NCI-H460 (cell line): ENCODE measurements around the gene FIP1L1. TPM values are rescaled to one million over a fixed set of nuclear protein-coding genes. Genes with fewer than 3 reads are reported as not detected.
"Not testable (repeated sequence)": the region's sequence is repeated elsewhere in the genome, so short reads cannot be mapped to it uniquely, and the experiment has no call there.

Experiments used
- DNase-seq: peaks from one replicate; pipeline ENCODE4 v3.0.0-alpha.2; 2016; ENCODE audit warnings: low read depth; ENCODE audit errors: extremely low read depth
- total RNA-seq: library from RNA; depleted of rRNA; stranded (reverse); fragments of >200 nt; shearing (Covaris generic); gene quantifications from 2 replicates; pipeline ENCODE4 v1.2.3, GENCODE V29; 2014

FIP1L1 gene
- total RNA-seq, 1 experiment from 2014 or later, result 57.1 TPM

DNA sequence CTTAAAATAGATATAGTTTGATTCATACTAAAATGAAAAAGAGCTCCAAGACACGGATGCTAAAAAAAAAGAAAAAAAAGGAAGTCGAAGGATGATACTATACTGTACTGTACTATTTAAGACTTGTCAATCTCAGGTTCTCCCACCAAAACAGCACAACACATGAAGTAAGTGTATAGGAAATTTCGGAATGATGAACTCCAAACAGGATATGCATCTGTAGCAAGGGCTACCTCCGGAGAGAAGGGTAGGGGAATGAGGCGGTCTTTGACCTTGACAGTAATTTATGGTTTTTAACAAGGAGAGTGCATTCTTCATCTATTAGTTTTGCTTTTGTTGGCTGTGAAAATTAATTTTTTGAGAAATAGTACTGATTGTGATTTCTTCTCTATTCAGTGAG is 541 bp upstream of the FIP1L1 start:
- no peak for DNase-seq

DNA sequence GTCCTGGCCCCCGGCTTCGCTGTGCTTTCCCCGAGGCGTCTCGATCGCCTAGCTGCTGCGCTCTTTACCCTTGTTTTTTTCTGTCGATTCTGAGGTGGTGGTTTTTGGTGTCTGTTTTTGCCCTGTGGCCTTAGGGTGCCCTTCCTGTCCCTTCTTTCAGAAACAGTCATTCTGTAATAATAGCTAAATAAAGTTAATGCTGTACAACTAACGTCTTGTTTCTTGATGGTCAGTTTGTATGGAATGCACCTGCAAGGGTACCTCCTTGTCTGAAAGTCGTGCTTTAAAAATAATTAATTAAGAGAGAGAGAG is 686 bp downstream of the FIP1L1 start:
- DNase-seq, result no peak

DNA sequence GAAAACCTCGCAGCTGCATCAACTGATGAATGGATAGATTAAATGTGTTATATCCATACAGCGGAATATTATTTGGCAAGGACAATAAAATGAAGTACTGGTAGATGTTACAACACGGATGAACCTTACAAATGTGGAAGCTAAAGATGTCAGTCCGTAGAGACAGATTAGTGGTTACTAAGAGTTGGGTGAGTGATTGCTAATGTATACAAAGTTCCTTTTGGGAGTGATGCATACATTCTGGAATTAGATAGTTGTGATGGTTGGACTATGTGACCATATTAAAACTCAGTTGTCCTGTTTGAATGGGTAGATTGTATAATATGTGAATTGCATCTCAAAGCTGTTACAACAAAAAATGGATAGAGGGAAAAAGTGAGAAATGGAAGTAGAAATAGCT is 2.8 kb downstream of the FIP1L1 start:
- no peak for DNase-seq

DNA sequence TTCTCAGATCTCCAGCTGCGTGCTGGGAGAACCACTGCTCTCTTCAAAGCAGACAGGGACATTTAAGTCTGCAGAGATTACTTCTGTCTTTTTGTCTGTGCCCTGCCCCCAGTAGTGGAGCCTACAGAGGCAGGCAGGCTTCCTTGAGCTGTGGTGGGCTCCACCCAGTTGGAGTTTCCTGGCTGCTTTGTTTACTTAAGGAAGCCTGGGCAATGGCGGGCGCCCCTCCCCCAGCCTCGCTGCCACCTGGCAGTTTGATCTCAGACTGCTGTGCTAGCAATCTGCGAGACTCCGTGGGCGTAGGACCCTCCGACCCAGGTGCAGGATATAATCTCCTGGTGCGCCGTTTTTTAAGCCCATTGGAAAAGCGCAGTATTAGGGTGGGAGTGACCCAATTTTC is 32.0 kb downstream of the FIP1L1 start:
- DNase-seq, result not testable (repeated sequence)

DNA sequence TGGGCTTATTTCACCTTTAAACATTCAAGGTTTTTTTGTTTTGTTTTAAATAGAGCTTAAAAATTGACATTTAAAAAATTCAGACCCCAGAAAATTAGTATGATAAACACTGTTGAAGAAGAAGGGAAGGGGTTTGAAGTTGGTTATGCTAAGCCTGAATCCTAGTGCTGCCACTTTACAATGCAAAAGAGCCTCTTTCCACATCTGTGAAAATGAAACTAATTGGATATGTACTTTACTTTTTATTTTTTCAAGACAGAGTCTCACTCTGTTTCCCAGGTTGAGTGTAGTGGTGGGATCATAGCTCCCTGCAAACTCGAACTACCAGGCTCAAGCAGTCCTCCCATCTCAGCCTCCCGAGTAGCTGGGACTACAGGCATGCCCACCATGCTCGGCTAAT is 41.8 kb downstream of the FIP1L1 start:
- no peak for DNase-seq

DNA sequence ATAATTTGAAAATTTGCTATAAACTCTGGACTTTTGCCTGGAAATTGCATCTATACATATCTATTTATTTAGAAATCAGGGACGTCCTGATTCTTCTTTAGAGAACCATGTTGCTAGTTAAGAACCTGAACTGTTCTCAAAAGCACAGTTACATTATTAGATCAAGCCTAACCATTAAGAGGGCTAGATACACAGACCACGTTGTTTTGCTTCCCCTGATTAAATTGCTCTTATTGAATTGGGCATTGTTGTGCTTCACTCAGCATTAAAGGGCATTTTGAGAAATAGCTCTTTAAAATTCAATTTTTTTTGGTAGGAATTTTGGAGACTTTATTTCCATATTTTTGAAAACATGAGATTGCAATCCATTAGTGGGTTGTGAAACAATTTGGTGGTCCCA is 44.4 kb downstream of the FIP1L1 start:
- no peak for DNase-seq

DNA sequence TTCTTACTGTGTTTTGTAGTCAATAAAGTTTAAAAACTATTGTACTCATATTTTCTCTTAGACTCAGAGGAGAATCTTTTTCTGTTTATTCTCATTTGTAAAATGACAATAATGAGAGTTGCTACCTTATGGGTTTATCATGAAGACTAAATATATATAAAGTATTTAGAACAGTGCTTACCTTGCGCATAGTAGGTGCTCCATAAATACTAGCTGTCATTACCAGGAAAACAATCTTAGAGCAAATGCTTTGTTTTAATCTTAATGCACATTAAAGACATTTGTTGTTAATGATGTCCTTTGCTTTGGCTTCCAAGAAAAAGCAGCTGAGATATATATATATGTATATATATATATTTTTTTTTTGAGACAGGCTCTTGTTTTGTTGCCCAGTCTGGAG is 44.9 kb downstream of the FIP1L1 start:
- DNase-seq, result no peak

DNA sequence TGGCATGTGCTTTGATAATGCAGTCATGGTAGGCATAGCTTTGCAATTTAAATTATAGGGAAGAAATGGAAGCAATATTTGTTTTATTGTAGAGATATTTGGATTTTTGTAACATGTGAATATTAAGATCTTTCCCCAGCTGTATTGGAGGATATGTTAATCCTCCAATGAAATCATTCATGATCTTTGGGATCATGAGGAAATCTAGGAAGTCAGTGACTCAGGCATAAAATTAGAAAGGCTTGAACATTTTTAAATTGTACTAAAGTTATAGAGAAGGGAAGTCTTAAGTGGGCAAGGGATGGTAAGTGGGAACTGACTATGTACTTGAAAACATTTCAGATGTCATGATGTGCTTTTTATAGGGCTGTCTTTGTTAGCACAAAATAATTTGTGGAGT is 46.8 kb downstream of the FIP1L1 start:
- no peak for DNase-seq

DNA sequence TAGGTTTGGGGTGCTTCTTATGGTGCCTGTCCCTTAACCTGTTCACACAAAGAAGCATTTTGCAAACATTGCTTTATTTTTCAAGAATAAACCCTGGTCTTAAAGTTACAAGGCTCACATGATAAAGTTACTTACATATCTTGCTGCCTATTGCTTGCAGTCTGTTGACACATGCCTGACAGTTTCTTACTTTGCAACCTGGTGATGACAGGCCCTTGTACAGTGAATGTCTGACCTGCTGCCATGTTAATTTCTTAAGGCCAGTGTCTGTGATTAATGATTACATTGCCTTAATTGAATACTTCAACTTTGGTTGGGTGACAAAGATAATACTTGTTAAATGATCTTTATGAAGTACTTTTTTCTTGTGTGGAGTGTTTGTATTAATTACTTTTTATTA is 49.9 kb downstream of the FIP1L1 start:
- no peak for DNase-seq

DNA sequence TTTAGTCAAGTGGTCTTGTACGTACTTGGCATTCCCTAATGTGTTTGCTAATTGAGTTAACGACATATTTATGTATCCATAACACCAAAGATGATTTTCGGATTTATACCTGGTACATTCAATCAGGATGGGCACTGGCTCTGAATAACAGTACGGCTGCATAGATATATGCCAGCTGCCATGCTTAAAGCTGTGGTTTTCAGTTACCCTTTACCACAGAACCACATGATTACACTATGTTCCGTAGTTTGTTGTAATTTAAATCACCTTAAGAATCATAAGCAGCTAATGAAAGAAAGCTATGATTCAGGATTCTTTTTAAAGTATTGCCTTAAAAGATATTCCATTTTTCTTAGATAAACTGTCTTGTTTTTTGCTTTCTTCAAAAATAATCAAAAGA is 53.6 kb downstream of the FIP1L1 start:
- no peak for DNase-seq

DNA sequence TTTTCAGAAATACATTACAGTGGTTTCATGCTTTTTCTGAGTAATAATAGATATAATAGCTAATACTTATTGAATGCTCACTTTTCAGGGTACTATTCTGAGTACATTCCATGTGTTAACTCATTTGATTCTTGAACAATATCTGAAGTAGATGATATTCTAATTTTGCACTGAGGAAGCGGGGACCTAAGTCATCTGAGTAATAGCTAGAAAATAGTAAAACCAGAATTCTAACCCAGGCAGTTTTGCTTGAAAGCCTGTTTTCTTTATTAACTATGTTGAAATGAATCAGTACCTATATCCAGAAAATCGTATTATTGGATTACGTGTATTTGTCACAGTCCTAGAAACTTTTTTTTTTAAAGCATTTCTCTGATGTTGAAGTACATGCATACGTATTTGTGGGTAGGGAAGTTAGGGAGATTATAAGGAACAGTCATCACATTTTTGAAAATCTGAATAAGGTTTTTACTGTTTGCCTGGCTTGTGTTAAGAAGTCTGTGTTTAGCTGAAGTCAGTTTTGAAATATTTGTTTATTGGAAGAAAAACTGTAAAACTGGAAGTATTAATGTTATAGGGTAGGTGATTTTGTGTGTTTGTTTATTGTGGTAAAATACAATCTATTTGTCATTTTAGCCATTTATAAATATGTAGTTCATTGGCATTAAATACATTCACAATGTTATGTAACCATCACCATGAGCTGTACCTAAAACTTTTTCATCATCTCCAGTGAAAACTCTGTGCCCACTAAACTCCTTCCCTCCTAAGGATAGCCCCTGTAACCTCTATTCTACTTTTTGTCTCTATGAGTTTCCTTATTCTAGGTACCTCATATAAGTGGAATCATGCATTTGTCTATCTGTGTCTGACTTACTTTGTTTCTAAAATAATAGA is 55.3 kb downstream of the FIP1L1 start:
- DNase-seq, result no peak

DNA sequence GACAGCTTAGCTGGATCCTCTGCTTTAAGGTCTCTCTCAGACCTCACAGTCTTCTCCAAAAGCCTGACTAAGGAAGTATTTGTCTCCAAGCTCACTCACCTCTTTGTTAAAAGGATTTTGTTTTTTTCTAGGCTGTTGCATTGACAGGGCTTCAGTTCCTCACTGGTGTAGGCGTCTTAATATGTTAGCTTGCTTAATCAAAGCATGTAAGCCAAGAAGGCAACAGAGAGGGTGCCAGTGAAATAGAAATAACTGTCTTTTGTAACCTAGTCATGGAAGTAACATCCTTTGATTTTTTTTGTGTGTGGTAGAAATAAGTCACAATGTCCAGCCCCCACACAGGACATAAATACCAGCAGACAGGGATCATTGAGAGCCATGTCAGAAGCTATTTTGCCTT is 58.8 kb downstream of the FIP1L1 start:
- no peak for DNase-seq

DNA sequence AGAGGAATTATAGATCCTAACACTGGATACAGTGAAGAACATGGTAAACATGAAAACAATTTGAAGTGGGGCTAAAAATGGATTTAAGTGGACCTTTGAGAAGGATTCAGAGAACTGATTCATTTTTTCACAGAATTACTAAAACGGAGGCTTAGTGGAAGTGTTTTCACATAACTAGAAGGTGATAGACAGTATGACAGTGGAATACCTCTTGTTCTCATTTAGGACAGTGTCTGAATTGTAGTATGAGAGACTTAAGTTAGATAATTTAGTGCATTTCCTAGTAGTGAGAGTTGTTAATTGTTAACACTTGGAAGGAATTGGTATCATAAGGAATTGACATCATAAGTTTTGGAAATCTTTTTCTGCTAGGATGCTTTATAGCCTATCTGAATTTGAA is 64.1 kb downstream of the FIP1L1 start:
- DNase-seq, result no peak

DNA sequence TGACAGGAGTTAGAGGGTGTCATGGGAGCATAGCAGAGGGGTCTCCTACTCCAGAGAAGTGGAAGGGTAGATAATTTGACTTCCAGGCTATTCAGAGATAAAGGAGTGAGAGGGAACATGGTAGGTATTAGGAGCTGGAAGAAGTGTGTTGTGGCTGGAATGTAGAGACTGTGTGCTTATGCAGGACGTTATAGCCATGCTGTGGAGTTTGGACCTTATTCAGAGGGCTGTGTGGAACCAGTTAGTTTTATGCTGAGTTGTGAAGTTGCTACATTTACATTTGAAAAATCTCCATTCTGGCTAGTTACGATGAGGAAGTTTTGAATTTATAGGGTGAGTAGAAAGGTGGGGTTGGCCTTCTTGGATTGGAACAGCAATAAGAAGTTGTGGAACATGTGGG is 67.5 kb downstream of the FIP1L1 start:
- DNase-seq, result no peak

DNA sequence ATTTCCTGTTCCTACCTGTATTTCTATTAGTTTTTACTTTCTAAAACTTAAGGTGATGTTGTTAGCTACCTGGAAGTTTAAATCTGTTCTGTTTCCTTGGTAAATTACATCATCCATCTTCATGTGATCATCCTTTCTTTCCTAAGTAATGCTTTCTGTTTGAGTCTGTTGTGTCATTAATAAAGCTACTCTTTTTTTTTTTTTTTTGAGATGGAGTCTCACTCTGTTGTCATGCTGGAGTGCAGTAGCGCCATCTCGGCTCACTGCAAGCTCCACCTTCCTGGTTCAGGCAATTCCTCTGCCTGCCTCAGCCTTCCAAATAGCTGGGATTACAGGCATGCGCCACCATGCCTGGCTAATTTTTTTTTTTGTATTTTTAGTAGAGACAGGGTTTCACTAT is 73.3 kb downstream of the FIP1L1 start:
- DNase-seq, result no peak

DNA sequence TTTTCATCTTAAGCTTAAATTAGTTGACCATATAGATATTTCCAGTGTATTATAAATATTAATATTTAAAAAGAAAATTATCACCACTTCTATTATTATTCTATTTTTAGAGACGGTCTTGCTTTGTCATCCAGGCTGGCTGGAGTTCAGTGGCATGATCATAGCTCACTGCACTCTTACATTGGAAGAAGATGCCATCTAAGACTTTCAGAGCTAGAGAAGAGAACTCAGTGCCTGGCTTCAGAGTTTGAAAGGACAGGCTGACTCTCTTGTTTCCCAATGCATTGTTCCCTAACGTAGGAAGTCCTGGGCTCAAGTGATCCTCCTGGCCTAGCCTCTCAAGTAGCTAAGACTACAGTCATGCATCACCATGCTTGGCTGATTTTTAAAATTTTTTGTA is 75.9 kb downstream of the FIP1L1 start:
- DNase-seq, result no peak

DNA sequence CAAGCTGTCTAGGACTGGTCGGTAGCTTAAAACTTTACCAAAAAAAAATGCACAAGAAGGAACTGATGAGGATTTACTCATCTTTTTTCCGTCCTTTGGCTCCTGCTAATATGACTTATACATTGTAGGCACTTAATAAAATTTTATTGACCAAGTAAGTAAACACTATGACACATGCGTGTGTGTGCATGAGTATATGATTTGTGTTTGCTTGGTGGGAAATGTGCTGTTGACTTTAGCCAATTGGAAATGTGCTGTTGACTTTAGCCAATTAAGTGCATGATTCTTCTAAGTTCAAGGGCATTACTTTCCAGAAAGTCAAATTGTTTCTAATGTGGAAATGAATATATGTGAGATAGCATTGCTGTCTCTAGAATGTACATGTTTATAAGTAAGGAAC is 78.3 kb downstream of the FIP1L1 start:
- DNase-seq, result no peak

DNA sequence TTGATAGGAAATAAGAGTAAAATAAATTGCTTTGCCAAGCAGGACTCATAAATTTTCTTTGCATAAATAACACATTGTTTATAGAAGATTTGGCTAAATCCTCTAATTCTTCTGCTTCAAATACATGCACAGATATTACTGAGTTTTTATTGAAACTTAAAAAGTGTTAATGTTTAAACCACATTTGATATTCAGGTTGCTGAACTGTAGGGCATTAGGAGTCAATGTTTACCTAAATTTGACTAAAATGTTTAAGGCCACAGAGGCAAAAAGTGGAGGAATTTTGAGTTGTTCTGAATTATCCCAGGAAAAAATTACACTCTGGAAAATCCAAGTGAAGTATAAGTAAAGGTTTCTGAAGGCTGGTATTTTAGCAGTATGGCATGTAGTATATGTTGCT is 78.7 kb downstream of the FIP1L1 start:
- DNase-seq, result no peak

DNA sequence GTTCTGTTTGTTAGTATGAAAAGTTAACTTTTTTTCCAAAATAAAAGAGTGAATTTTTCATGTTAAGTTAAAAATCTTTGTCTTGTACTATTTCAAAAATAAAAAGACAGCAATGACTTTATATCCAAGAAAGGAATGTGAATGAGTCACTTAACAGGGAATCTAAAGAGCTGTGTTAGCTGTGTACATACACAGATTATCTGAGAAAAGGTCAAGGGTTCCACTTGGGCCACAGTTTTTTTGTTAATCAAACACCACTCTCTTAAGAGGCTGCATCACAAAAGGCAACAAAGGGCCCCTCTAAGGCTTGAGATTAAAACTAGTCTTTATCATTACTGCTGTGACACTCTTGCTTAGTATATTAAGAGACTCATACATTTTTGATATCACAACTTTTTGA is 82.1 kb downstream of the FIP1L1 start:
- no peak for DNase-seq

DNA sequence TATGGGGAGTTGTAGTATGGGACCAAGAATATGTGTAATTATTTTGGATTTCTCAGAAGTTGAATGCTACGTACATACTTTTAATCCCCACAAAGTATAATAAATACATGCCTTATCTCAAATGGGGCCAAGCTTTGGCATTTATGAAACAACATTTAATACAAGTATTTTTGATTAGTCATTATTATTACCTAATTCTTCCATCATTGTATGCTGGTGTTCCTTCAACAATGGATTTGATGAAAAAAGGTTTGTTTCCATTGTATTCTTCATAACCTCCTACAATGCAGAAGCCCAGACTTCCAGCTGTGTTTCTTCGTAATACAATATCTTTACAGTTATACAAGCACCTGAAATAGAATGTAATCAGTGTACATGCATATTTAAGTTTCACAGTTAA is 83.8 kb downstream of the FIP1L1 start:
- no peak for DNase-seq

DNA sequence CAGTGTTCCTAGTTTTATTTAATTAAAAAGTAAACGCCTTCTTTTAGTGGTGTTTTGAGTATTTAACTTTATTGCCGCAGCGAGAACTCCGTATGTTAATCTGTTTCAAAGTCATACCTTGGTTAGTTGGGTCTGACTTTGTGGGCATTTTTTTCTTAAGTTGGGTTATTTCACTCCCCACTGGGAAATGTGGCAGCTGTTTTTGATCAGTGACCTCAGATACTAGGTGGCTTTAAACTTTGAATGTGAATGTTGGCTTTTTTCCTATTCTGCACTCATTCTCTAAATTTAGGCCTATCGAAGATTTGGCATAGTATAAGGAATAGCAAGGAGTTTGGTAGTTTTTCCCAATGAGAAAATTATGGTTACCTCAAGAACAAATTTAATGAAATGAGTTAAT is 85.9 kb downstream of the FIP1L1 start:
- no peak for DNase-seq

DNA sequence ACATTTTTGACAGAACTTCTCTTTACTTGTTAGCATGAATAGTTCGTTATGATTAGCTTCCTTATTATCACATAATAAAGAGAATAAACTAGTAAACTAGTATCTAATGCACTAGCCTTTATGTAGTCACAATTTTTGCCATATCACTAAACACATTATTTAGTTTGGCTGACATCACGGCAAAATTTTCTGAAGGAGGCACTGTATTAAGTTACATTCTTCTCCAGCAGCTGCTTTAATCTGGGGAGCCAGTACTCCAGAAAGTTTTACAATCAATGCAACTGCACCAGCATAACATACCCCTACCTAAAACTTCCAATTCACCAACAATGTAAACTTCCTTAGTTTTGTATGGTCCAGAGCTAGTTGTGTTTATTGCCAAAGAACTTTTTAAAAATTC is 87.8 kb downstream of the FIP1L1 start:
- DNase-seq, result no peak

DNA sequence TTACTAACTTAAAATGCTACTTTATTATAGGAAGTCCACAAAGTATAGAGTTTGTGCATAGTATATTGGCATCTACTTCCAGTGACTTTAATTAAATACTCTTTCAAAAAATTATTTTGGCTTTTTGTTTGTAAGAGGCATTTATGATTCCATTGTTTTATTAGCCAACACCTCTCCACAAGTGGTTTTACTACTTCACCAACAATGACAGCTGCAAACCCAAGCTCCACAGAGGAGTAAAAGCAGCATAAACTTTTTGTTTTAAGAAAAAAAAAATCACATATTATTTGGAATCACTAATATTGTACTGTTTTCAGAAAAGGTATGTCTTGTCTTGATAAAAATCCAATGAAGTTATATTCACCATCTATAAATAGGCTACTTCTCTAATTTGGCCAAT is 88.5 kb downstream of the FIP1L1 start:
- DNase-seq, result no peak
